ENCODE measurements around the gene POLR3H.
A peak's percentile ranks its signal among the peaks of the same experiment; 100 is the strongest.

The POLR3H gene

GRCh38 chr22:41524251-41524661 is 20.0 kb downstream of the POLR3H start:
- TF ChIP-seq CTCF (IDR thresholded peaks at IDR 0.05; ENCODE audit: control insufficient read depth, insufficient read depth, low read depth, low read length, missing control alignments), result no peak
- no peak overlapping the region for H3K4me3 ChIP-seq (ENCODE audit: control insufficient read depth, low read depth, low read length)
- no peak for DNase-seq (ENCODE audit: low read depth)

GRCh38 chr22:41523464-41524221 is 20.6 kb downstream of the POLR3H start:
- H3K4me3 ChIP-seq (ENCODE audit: control insufficient read depth, low read depth, low read length), result no peak overlapping the region
- TF ChIP-seq CTCF (IDR thresholded peaks at IDR 0.05; ENCODE audit: control insufficient read depth, insufficient read depth, low read depth, low read length, missing control alignments), result no peak
- no peak for DNase-seq (ENCODE audit: low read depth)

GRCh38 chr22:41522813-41523212 is 21.5 kb downstream of the POLR3H start:
- DNase-seq (ENCODE audit: low read depth), result no peak
- H3K4me3 ChIP-seq (ENCODE audit: control insufficient read depth, low read depth, low read length), result no peak overlapping the region
- TF ChIP-seq CTCF (IDR thresholded peaks at IDR 0.05; ENCODE audit: control insufficient read depth, insufficient read depth, low read depth, low read length, missing control alignments), result no peak

GRCh38 chr22:41521126-41521525 is 23.1 kb downstream of the POLR3H start:
- TF ChIP-seq CTCF (IDR thresholded peaks at IDR 0.05; ENCODE audit: control insufficient read depth, insufficient read depth, low read depth, low read length, missing control alignments), result no peak
- DNase-seq (ENCODE audit: low read depth), result no peak
- no peak overlapping the region for H3K4me3 ChIP-seq (ENCODE audit: control insufficient read depth, low read depth, low read length)

GRCh38 chr22:41518048-41518347 is 26.3 kb downstream of the POLR3H start:
- H3K4me3 ChIP-seq (ENCODE audit: control insufficient read depth, low read depth, low read length), result no peak overlapping the region
- DNase-seq (ENCODE audit: low read depth), result no peak
- no peak for TF ChIP-seq CTCF (IDR thresholded peaks at IDR 0.05; ENCODE audit: control insufficient read depth, insufficient read depth, low read depth, low read length, missing control alignments)

- peak; percentile 95 for TF ChIP-seq CTCF (IDR thresholded peaks at IDR 0.05; ENCODE audit: control insufficient read depth, insufficient read depth, low read depth, low read length, missing control alignments)
- no peak overlapping the region for H3K4me3 ChIP-seq (ENCODE audit: control insufficient read depth, low read depth, low read length)
- no peak for DNase-seq (ENCODE audit: low read depth)
Observed at GRCh38 chr22:41517172-41518047, 26.9 kb downstream of the POLR3H start.
